HG03457 (cell line): ENCODE data around the gene RCC2.

Source experiments
- ATAC-seq: cut with Tn5 transposase; IDR thresholded peaks from one replicate; pipeline ENCODE4 v1.9.1; 2021; ENCODE audit warnings: moderate number of reproducible peaks; ENCODE audit not compliant: unreplicated experiment

RCC2 gene

DNA sequence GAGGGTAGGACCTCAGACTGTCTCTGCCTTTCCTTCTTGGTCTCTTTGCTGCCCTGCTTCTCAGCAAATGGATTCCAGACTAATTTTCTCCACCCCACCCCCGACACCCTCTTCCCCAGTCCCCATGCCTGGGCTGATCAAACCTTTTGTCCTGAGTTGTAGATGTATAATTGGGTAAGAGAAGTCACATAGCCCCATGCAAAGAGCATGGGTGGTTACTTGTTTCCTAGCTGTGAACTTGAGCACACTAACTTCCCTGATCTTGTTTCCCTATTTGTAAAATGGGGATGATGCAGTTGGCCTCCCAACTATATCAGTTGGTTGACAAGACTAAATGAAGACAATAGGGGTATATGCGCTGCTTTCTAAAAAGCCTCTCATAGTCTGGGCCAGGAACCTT is 58.3 kb downstream of the RCC2 start:
- no peak for ATAC-seq

DNA sequence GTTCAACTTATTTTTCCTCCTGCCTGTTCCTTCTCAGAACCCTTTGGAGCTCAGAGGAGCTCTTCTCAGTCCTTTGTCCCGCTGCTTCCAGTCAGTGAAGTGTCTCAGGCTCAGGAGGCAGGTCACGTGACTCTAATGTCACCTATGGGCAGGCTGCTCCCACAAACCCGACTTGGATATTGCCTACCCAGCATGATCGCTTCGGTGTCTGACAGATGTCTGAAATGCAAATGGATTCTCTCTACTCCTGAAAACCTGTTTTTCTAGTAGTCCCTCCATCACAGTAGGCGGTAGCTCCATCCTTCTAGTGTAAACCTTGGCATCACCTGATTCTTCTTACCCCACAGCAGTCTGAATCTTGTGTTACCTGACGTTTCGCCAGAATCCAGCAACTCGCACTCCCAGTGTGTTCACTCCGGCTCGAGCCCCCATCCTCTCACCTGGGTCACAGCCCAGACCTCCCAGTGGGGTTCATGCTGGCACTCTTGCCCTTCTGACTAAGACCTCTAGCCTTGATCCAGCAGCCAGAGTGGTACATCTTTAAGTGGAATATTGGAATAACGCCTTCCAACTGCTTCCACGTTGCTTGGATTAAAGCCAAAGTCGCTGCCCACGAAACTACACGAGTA is 62.0 kb downstream of the RCC2 start:
- ATAC-seq: no peak

DNA sequence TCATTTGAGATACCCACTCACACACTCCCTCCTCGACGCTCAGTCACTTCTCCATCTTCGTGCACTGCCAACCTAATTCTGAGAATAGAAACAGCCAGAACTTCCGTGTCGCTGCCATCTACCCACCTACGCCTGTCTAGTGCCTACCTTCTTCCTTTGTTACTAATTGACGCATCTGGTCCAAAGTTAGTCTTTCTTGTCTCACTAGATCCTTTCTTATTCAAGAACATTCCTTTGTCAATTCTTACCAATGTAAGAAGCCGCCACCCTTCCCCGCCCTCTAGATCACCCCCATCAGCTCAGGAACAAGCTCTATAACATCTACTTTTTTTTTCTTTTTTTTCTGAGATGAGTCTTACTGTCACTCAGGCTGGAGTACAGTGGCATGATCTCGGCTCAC is 63.8 kb downstream of the RCC2 start:
- no peak for ATAC-seq

DNA sequence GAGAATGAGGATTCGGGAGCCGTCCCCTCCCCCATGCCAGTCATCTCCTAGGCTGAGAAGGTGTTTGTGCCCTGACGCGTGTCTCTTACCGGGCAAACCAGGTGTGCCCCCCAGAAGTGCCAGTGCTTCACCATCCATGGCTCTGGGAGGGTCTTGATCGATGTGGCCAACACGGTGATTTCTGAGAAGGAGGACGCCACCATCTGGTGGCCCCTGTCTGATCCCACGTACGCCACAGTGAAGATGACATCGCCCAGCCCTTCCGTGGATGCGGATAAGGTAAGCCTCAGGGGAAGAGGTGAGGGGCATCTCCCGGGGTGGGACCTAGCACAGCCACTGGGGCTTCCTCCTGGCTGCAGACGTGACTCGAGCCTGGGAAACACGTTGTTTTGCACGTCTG is 66.5 kb downstream of the RCC2 start:
- ATAC-seq: no peak

DNA sequence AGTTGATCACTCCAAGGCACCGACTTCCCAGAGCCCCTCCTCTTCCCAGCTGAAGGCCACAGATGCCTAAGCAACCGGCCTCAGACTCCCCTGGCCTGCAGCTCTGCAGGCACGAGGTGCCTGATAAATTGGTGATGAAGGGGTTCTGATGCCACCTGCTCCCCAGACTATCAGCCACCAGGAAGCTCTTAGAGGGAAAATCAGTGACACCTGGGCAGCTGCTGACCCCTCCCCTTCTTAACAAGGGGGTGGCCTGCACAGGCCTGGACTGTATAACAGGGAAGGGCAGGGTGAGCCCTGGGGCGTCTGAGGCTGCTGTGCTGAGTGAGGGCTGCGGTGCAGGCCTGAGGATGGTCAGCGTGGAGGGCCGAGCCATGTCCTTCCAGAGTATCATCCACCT is 67.6 kb downstream of the RCC2 start, which contains the start of gene PADI6:
TSS of gene PADI6 (plus strand) at position 301 of the 400 bp plus-strand sequence. CDS start at position 351, 50 bp downstream.
- ATAC-seq: no peak

DNA sequence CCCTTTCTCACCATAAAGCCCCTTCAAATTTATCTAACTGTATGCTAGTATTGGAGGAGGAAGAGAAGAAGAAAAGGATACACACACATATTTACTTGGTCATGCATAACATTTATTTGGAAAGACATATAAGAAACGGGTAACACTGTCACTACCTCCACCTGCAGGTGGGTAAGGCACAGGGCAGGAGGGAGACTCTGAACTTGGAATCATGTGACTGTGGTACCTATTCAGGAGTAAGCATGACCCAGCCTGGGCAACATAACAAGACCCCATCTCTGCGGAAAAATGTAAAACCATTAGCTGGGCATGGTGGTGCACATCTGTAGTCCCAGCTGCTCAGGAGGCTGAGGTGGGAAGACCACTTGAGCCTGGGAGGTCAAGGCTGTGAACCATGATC is 68.9 kb downstream of the RCC2 start:
- no peak for ATAC-seq

DNA sequence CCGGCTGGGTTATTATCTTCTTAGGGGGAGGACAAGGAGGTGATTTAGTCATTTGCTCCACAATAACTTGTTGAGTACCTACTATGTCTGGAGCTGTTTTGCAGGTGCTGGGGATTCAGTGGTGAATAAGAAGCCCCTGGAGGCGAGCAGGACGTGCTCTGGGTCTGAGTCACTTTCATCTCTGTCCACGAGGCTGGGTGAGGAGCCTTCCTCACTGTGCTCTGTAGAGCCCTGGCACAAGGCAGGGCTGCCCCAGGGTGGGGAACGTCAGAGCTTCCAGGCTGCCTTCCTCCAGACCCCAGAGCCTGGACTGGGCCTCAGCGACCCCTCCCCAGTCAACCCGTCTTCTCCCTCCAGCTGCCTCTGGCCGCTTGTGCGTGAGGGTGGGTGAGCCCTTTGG is 70.0 kb downstream of the RCC2 start:
- no peak for ATAC-seq

DNA sequence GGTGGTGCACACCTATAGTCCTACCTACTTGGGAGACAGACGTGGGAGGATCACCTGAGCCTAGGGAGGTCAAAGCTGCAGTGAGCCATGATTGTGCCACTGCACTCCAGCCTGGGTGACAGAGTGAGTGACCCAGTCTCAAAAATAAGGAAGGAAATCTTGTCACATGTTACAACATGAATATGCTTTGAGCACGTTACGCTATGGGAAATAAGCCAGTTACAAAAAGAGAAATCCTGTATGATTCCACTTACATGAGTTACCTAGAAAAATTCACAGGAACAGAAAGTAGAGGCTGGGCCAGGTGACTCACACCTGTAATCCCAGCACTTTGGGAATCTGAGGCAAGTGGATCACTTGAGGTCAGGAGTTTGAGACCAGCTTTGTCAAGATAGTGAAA is 74.2 kb downstream of the RCC2 start:
- no peak for ATAC-seq

DNA sequence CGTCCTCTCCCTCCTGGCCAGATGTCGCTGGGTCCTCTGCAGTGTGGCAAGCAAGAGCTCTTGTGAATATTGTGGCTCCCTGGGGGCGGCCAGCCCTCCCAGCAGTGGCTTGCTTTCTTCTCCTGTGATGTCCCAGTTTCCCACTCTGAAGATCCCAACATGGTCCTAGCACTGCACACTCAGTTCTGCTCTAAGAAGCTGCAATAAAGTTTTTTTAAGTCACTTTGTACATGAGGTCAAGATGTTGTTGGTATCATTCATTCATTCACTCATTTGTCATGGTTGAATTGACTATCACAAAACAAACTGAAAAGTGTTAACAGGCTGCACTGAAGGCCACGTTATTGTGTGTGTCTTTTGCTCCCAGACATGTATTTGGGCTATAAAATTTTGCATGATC is 75.7 kb downstream of the RCC2 start:
- no peak for ATAC-seq

DNA sequence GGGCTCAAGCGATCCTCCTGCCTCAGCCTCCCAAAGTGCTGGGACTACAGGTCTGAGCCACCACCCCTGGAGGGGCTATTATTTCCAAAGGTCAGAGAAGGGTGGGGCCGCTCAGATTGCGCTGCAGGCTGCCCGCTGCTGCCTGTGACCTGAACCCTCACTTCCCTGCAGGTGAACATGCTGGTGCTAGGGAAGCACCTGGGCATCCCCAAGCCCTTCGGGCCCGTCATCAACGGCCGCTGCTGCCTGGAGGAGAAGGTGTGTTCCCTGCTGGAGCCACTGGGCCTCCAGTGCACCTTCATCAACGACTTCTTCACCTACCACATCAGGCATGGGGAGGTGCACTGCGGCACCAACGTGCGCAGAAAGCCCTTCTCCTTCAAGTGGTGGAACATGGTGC is 76.1 kb downstream of the RCC2 start:
- no peak for ATAC-seq

DNA sequence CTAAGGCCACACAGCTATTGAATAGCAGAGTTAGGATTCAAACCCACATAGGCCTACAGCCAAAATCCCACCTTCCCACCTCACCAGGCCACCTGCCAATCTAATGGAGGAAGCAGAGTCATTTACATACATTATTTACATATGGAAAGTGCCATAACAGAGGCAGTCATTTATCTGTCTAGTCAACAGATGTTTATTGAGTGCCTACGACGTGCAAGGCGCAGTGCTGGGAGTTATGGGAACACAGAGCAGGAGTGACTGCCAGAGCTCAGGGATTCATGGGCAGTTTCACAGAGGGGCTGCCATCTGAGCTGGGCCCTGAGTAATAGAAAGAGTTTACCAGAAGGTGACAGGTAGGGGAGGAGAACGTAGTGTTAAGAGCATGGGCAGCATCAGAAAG is 77.8 kb downstream of the RCC2 start:
- no peak for ATAC-seq

DNA sequence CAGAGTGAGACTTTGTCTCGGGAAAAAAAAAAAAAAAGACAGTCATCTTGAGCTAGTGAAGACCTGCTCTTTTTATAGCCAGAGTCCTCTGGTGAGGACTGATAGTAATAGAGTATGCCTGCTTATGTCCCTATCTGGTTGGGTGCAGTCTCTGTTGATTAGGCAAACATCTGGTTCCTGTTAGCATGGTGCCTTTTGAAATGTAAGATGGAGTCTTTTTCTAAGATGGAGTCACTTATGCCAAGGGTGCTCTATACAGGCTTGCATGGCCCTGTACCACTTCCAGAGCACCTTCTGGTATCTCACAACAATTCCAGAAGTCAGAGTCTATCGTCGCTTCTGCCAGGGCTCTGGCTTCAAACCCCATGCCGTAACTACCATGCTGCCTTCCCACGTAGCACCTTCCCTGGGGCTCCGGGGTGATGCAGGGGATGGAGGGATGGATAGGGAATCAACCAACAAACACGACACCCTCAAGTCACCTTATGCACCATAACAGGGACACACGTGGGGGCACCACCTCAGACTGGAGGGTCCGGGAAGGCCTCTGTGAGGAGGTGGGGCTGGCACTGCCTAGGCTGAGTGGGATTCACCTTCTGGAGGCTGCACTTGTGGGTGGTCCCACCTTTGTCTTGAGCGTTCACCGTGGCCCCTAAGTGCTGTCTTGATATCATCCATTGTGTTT is 79.1 kb downstream of the RCC2 start:
- no peak for ATAC-seq

DNA sequence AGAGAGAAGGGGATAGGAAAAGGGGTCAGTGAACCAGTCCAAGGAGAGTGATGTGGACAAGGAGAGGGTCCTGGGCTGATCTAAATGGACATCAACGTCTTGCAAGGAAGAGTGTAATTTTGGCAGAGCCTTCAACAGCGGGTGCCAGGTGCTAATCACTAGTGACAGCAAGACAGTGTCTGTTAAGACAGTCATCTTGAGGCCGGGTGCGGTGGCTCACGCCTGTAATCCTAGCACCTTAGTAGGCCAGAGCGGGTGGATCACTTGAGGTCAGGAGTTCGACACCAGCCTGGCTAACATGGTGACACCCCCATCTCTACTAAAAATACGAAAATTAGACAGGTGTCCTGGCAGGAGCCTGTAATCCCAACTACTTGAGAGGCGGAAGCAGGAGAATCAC is 79.7 kb downstream of the RCC2 start:
- ATAC-seq: no peak

DNA sequence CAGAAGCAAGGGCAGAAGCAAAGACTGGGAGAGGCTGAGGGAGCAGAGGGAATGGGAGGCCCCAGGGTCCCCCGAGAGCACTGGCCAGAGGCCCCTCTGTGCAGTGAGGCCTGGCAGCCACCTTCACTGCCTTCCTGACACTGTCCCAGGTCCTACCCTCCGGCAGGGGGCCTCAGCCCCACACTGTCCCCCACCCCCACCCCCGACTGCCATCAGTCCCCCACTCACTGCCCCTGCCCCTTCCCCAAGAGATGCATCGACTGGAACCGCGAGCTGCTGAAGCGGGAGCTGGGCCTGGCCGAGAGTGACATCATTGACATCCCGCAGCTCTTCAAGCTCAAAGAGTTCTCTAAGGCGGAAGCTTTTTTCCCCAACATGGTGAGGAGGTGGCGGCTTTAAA is 80.4 kb downstream of the RCC2 start:
- ATAC-seq: no peak

DNA sequence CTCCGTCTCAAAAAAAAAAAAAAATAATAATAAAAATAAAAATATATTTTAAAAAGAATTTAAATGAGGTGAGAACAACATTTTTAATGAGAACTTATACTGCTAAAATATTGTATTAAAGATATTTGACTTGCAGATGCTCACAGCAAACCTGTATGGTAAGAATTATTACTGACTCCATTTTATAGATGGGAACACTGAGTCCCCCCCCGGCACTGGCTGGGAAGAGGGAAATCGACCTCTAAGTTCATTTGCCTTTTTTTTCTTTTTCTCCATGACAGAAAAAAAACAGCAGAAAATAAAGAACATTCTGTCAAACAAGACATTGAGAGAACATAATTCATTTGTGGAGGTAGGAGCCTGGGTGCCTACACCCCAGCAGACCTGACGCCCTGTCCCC is 80.9 kb downstream of the RCC2 start:
- ATAC-seq: no peak
